Osteocyte (in vitro differentiated cells): Measurements from ENCODE around the gene MCEE. TPM values are rescaled to one million over a fixed set of nuclear protein-coding genes. Genes with fewer than 3 reads are reported as not detected.
"Not testable (repeated sequence)": the region's sequence is repeated elsewhere in the genome, so short reads cannot be mapped to it uniquely, and the experiment has no call there.

ENCODE experiments used
- DNase-seq: peaks from one replicate; pipeline ENCODE4 v3.0.0; 2021; ENCODE audit warnings: mixed read lengths; ENCODE audit not compliant: unreplicated experiment; ENCODE audit errors: extremely low spot score
- H3K27ac Mint-ChIP-seq: one replicate; pipeline ENCODE4 v1.8.0; 2021; ENCODE audit warnings: mild to moderate bottlenecking, mixed read lengths; ENCODE audit not compliant: unreplicated experiment
- H3K27me3 Mint-ChIP-seq: one replicate; pipeline ENCODE4 v1.8.0; 2021; ENCODE audit warnings: mixed read lengths; ENCODE audit not compliant: unreplicated experiment
- H3K36me3 Mint-ChIP-seq: one replicate; pipeline ENCODE4 v1.8.0; 2021; ENCODE audit warnings: mixed read lengths; ENCODE audit not compliant: unreplicated experiment
- H3K4me1 Mint-ChIP-seq: one replicate; pipeline ENCODE4 v1.8.0; 2021; ENCODE audit warnings: mixed read lengths; ENCODE audit not compliant: unreplicated experiment
- H3K4me3 Mint-ChIP-seq: one replicate; pipeline ENCODE4 v1.8.0; 2021; ENCODE audit warnings: mild to moderate bottlenecking, moderate library complexity, mixed read lengths; ENCODE audit not compliant: unreplicated experiment
- H3K9me3 Mint-ChIP-seq: one replicate; pipeline ENCODE4 v1.8.0; 2021; ENCODE audit warnings: mixed read lengths; ENCODE audit not compliant: unreplicated experiment
- total RNA-seq: library from RNA; stranded (reverse); gene quantifications from 2 replicates; pipeline ENCODE4 v1.2.1, GENCODE V29; 2021
- TF ChIP-seq, protein P1 (sequence below): fragments of 200-600 bp; sonication (generic); IDR thresholded peaks from 2 replicates; pipeline ENCODE4 v1.5.0; 2021; ENCODE audit warnings: antibody characterized with exemption, mild to moderate bottlenecking, moderate library complexity

MCEE gene
- total RNA-seq, 1 donor from 2014 or later, result 18.2 TPM

- peaks cover 10% of the 10 kb centered on the region for H3K4me1 Mint-ChIP-seq
- H3K27me3 Mint-ChIP-seq, result peaks cover 6% of the 10 kb centered on the region
- DNase-seq, result no peak
- no peak overlapping the region for H3K27ac Mint-ChIP-seq
- H3K9me3 Mint-ChIP-seq, result peaks cover 10% of the 10 kb centered on the region
- no peak overlapping the region for H3K4me3 Mint-ChIP-seq
- peaks cover 8% of the 10 kb centered on the region for H3K36me3 Mint-ChIP-seq
- TF ChIP-seq, protein P1, sequence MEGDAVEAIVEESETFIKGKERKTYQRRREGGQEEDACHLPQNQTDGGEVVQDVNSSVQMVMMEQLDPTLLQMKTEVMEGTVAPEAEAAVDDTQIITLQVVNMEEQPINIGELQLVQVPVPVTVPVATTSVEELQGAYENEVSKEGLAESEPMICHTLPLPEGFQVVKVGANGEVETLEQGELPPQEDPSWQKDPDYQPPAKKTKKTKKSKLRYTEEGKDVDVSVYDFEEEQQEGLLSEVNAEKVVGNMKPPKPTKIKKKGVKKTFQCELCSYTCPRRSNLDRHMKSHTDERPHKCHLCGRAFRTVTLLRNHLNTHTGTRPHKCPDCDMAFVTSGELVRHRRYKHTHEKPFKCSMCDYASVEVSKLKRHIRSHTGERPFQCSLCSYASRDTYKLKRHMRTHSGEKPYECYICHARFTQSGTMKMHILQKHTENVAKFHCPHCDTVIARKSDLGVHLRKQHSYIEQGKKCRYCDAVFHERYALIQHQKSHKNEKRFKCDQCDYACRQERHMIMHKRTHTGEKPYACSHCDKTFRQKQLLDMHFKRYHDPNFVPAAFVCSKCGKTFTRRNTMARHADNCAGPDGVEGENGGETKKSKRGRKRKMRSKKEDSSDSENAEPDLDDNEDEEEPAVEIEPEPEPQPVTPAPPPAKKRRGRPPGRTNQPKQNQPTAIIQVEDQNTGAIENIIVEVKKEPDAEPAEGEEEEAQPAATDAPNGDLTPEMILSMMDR, result no peak
Observed at GRCh38 chr2:71103809-71104208, 26.2 kb downstream of the MCEE start.

GRCh38 chr2:71102981-71103681 lies 26.9 kb downstream of the MCEE start:
- Mint-ChIP-seq H3K9me3 (peaks cover 10% of the 10 kb centered on the region), H3K36me3 (peaks cover 2% of the 10 kb centered on the region), H3K4me3 (no peak overlapping the region), H3K27me3 (peaks cover 6% of the 10 kb centered on the region), H3K27ac (no peak overlapping the region), H3K4me1 (peaks cover 10% of the 10 kb centered on the region)
- TF ChIP-seq, protein P1, result no peak
- no peak for DNase-seq

DNA sequence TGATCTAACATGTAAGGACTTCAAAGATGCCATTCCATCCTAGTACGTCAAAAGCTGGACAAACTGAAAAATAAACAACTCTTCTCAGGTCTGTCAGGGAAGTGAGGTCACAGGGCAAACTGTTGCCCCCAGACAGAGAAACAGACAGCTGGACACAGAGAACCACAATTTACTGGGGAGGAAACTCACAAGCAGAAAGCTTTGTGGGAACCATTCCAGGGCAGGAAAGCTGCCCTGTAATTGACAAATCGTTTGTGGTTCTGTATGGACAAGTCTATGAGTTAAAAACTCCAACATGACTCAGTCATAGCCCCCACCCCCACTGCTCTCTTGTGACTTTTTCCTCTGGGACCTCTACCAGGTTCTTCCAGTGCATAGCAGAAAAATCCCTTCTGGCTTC lies 28.4 kb downstream of the MCEE start:
- Mint-ChIP-seq H3K27ac (peak overlapping the region; percentile 38), H3K36me3 (no peaks in the 10 kb centered on the region), H3K4me1 (peaks cover 10% of the 10 kb centered on the region), H3K4me3 (no peak overlapping the region), H3K9me3 (peaks cover 10% of the 10 kb centered on the region), H3K27me3 (peaks cover 9% of the 10 kb centered on the region)
- no peak for DNase-seq
- TF ChIP-seq, protein P1, result no peak

GRCh38 chr2:71100195-71100964 lies 29.6 kb downstream of the MCEE start:
- Mint-ChIP-seq H3K9me3 (peaks cover 9% of the 10 kb centered on the region), H3K27ac (no peak overlapping the region), H3K4me3 (no peak overlapping the region), H3K36me3 (no peaks in the 10 kb centered on the region), H3K4me1 (peaks cover 10% of the 10 kb centered on the region), H3K27me3 (peaks cover 10% of the 10 kb centered on the region)
- no peak for DNase-seq
- TF ChIP-seq, protein P1, result peak; percentile 73

DNA sequence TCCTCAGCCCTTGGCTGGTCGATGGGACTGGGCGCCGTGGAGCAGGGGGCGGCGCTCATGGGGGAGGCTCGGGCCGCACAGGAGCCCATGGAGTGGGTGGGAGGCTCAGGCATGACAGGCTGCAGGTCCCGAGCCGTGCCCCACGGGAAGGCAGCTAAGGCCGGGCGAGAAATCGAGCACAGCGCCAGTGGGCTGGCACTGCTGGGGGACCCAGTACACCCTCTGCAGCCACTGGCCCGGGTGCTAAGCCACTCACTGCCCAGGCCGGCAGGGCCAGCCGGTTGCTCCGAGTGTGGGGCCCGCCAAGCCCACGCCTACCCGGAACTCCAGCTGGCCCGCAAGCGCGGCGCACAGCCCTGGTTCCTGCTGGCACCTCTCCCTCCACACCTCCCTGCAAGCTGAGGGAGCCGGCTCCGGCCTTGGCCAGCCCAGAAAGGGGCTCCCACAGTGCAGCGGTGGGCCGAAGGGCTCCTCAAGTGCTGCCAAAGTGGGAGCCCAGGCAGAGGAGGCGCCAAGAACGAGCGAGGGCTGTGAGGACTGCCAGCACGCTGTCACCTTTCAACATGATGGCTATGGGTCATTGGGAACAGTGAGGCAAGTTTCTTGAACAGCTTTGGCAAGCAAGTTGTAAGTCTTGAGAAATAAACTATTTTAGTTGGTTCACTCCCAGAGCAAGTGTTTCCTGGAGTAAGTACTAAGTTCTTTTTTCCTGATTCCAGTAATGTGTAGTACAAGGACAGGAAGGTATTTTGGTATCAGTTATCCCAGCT lies 37.4 kb downstream of the MCEE start:
- H3K4me3 Mint-ChIP-seq, H3K36me3 Mint-ChIP-seq, H3K4me1 Mint-ChIP-seq, H3K27ac Mint-ChIP-seq, DNase-seq, H3K9me3 Mint-ChIP-seq: not testable (repeated sequence)
- H3K27me3 Mint-ChIP-seq, result peaks cover 30% of the 10 kb centered on the region

- not testable (repeated sequence) for DNase-seq, H3K4me1 Mint-ChIP-seq, H3K27ac Mint-ChIP-seq, H3K4me3 Mint-ChIP-seq, H3K36me3 Mint-ChIP-seq, H3K9me3 Mint-ChIP-seq
- H3K27me3 Mint-ChIP-seq, result peaks cover 36% of the 10 kb centered on the region
Observed at GRCh38 chr2:71091808-71092207, 38.2 kb downstream of the MCEE start.

GRCh38 chr2:71089475-71089874 lies 40.6 kb downstream of the MCEE start:
- peaks cover 44% of the 10 kb centered on the region for H3K27me3 Mint-ChIP-seq
- not testable (repeated sequence) for H3K9me3 Mint-ChIP-seq, H3K4me3 Mint-ChIP-seq, H3K36me3 Mint-ChIP-seq, H3K27ac Mint-ChIP-seq, H3K4me1 Mint-ChIP-seq
- DNase-seq, result peak; percentile 36
